ENCODE results near the gene GPRC5A.

Gene GPRC5A

DNA sequence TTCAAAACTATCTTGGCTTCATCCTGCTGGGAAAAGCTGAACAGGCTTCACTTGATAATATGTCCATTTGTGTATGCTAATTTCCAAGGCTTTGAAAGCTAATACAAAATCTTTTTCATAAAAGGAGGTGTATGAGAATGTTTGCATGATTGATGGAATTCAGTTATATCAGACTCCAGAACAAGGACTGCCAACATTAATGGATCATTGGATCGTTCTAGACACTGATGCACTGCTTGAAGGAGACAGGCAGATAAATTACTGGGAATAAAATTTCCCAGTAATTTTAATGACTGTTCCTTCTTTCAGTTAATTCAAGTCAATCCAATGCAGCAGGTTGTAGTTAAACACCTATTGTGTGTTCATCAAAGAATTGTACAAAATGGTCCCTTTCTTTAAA, 60.1 kb downstream of the GPRC5A start:
- H3K4me3 ChIP-seq (ENCODE audit: low read depth, low read length) = no peak overlapping the region
- TF ChIP-seq CTCF (IDR thresholded peaks at IDR 0.05; ENCODE audit: low read depth, low read length) = no peak

DNA sequence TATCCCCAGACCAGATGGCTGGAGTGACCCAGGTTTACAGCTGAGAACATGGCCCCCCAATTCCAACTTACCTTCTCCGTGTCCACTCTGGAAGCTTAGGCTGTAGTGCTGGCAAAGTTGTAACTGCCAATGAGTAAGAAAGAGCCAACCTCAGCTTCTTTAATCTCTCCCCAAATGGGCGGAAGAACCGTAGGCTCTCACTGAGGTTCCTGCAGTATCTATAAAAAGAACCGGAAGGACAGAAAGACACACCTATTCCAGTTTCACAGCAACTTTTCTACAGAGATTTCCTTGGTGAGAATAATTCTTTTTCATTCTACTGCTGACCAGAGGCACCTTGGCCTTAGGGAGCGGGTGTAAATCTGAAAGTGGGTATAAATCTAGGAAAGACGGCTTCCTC, 60.7 kb downstream of the GPRC5A start, which contains the start of gene GPRC5D:
Gene GPRC5D (minus strand): TSS at position 135 of the 400 bp plus-strand sequence. CDS start 1,786 bp downstream, outside the sequence.
- H3K4me3 ChIP-seq (ENCODE audit: low read depth, low read length) = no peak within 1 kb of the TSS
- TF ChIP-seq CTCF (IDR thresholded peaks at IDR 0.05; ENCODE audit: low read depth, low read length) = no peak

- H3K4me3 ChIP-seq (ENCODE audit: low read depth, low read length) = no peak overlapping the region
- no peak for TF ChIP-seq CTCF (IDR thresholded peaks at IDR 0.05; ENCODE audit: low read depth, low read length)
These were observed 63.0 kb downstream of the GPRC5A start for GRCh38 chr12:12954356-12954755.

- no peak for TF ChIP-seq CTCF (IDR thresholded peaks at IDR 0.05; ENCODE audit: low read depth, low read length)
- no peak overlapping the region for H3K4me3 ChIP-seq (ENCODE audit: low read depth, low read length)
These were observed 63.7 kb downstream of the GPRC5A start for GRCh38 chr12:12954878-12955625.

DNA sequence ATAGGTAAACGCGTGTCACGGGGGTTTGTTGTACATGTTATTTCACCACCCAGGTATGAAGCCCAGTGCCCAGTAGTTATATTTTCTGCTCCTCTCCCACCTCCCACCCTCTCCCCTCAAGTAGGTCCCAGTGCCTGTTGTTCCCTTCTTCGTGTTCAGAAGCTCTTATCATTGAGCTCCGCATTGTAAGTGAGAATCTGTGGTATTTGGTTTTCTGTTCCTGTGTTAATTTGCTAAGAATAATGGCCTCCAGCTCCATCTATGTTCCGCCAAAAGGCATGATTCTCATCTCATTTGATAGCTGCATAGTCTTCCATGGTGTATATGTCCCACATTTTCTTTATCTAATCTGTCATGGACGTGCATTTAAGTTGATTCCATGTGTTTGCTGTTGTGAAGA, 67.5 kb downstream of the GPRC5A start:
- no peak overlapping the region for H3K4me3 ChIP-seq (ENCODE audit: low read depth, low read length)
- TF ChIP-seq CTCF (IDR thresholded peaks at IDR 0.05; ENCODE audit: low read depth, low read length) = no peak

DNA sequence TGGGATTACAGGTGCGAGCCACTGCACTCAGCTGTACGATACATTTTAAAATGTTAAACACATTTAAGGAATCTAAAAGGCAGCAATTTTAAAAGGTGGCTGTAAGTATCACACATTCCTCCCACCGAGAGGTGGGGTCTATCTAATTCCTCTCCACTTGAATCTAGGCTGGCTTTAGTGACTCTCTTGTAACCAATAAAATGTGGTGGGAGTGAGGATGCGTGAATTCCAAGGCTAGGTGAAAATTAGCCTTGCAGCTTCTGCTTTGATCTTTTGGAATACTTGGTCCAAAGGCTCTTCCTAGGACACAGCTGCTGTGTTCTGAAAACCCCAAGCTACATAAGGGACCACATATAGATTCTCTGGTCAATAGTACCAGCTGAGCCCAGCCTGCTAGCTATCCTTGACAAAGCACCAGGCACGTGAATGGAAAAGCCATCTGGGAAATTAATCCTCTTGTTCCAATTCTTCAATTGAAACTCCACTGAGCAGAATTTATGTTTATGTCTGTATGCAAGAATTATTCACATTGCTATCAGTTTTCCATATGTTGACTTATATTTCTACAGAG, 69.4 kb downstream of the GPRC5A start:
- no peak for TF ChIP-seq CTCF (IDR thresholded peaks at IDR 0.05; ENCODE audit: low read depth, low read length)

GRCh38 chr12:12964255-12964654, 72.9 kb downstream of the GPRC5A start:
- TF ChIP-seq CTCF (IDR thresholded peaks at IDR 0.05; ENCODE audit: low read depth, low read length) = no peak
- no peak overlapping the region for H3K4me3 ChIP-seq (ENCODE audit: low read depth, low read length)

More for the DNA sequence above, 69.4 kb downstream of the GPRC5A start:
- no peak overlapping the region for H3K4me3 ChIP-seq (ENCODE audit: low read depth, low read length)
